Measurements from ENCODE around the gene WDFY4. TPM values are rescaled to one million over a fixed set of nuclear protein-coding genes. Genes with fewer than 3 reads are reported as not detected.

Gene WDFY4
- total and polyA plus RNA-seq, 7 donors, result 0.23 to 1.3 (median 0.69) TPM

- no peaks in the 10 kb centered on the region for H3K9me3 ChIP-seq
- WGBS, 3 donors, result 72 to 78% (median 78%) methylated on average over 7 of the region's 7 CpGs
- H3K27me3 ChIP-seq (ENCODE audit: insufficient read depth in 3 of 3, low read length in 2 of 3), result no peaks in the 10 kb centered on the region
- DNase-seq (no peak), ATAC-seq (no peak)
- no peaks in the 10 kb centered on the region for H3K36me3 ChIP-seq (ENCODE audit: insufficient read depth in 1 of 2, low read depth in 1 of 2)
- H3K4me1 ChIP-seq, result no peaks in the 10 kb centered on the region
- no peak for TF ChIP-seq CTCF (IDR thresholded peaks at IDR 0.05)
- H3K27ac ChIP-seq, result no peak overlapping the region
- intact Hi-C loops (cut with DNase I), result no loop called here
- H3K4me3 ChIP-seq, result no peak overlapping the region
Measured at GRCh38 chr10:48951707-48952106, 267.0 kb downstream of the WDFY4 start.

- H3K27ac ChIP-seq, result no peak overlapping the region
- no peak overlapping the region for H3K4me3 ChIP-seq
- DNase-seq (no peak), ATAC-seq (no peak)
- intact Hi-C loops (cut with DNase I), result no loop called here
- H3K9me3 ChIP-seq, result no peaks in the 10 kb centered on the region
- H3K4me1 ChIP-seq, result no peaks in the 10 kb centered on the region
- H3K27me3 ChIP-seq (ENCODE audit: insufficient read depth in 3 of 3, low read length in 2 of 3), result no peaks in the 10 kb centered on the region
- H3K36me3 ChIP-seq (ENCODE audit: insufficient read depth in 1 of 2, low read depth in 1 of 2), result no peaks in the 10 kb centered on the region
- no peak for TF ChIP-seq CTCF (IDR thresholded peaks at IDR 0.05)
- 89 to 93% (median 90%) methylated on average over 16 of the region's 16 CpGs for WGBS, 3 donors
Measured at GRCh38 chr10:48957361-48958151, 272.9 kb downstream of the WDFY4 start.

GRCh38 chr10:48958598-48959190, 274.0 kb downstream of the WDFY4 start:
- H3K36me3 ChIP-seq (ENCODE audit: insufficient read depth in 1 of 2, low read depth in 1 of 2), result no peaks in the 10 kb centered on the region
- intact Hi-C loops (cut with DNase I), result no loop called here
- H3K27me3 ChIP-seq (ENCODE audit: insufficient read depth in 3 of 3, low read length in 2 of 3), result no peaks in the 10 kb centered on the region
- DNase-seq (no peak), ATAC-seq (no peak)
- TF ChIP-seq CTCF (IDR thresholded peaks at IDR 0.05), result no peak
- no peaks in the 10 kb centered on the region for H3K4me1 ChIP-seq
- H3K4me3 ChIP-seq, result no peak overlapping the region
- H3K27ac ChIP-seq, result no peak overlapping the region
- no peaks in the 10 kb centered on the region for H3K9me3 ChIP-seq
- 70 to 80% (median 72%) methylated on average over 1 of the region's 1 CpG for WGBS, 3 donors

- no peaks in the 10 kb centered on the region for H3K4me1 ChIP-seq
- intact Hi-C loops (cut with DNase I), result no loop called here
- no peak overlapping the region for H3K4me3 ChIP-seq
- ATAC-seq, result no peak
- no peak overlapping the region for H3K27ac ChIP-seq
- H3K9me3 ChIP-seq, result no peaks in the 10 kb centered on the region
- no peak for TF ChIP-seq CTCF (IDR thresholded peaks at IDR 0.05)
- 85 to 93% (median 92%) methylated on average over 1 of the region's 1 CpG for WGBS, 3 donors
- no peak for DNase-seq
- no peaks in the 10 kb centered on the region for H3K27me3 ChIP-seq (ENCODE audit: insufficient read depth in 3 of 3, low read length in 2 of 3)
- no peaks in the 10 kb centered on the region for H3K36me3 ChIP-seq (ENCODE audit: insufficient read depth in 1 of 2, low read depth in 1 of 2)
Measured at GRCh38 chr10:48964038-48964437, 279.4 kb downstream of the WDFY4 start.
